Nephron progenitor cell (in vitro differentiated cells): Measurements from ENCODE around the gene ATG2B.

Experiments
- DNase-seq: peaks from one replicate; pipeline ENCODE4 v3.0.0; 2021
- H3K27ac Mint-ChIP-seq: 2 replicates; pipeline ENCODE4 v1.8.0; 2021; ENCODE audit warnings: mild to moderate bottlenecking, moderate library complexity, mixed read lengths
- H3K27me3 Mint-ChIP-seq: 2 replicates; pipeline ENCODE4 v1.8.0; 2021; ENCODE audit warnings: mild to moderate bottlenecking, low read depth, mixed read lengths; ENCODE audit not compliant: poor library complexity
- H3K36me3 Mint-ChIP-seq: 2 replicates; pipeline ENCODE4 v1.8.0; 2021; ENCODE audit warnings: low read depth, mixed read lengths
- H3K4me1 Mint-ChIP-seq: 2 replicates; pipeline ENCODE4 v1.8.0; 2021; ENCODE audit warnings: mixed read lengths
- H3K4me3 Mint-ChIP-seq: 2 replicates; pipeline ENCODE4 v1.8.0; 2021; ENCODE audit warnings: mild to moderate bottlenecking, moderate library complexity, mixed read lengths
- H3K9me3 Mint-ChIP-seq: 2 replicates; pipeline ENCODE4 v1.8.0; 2021; ENCODE audit warnings: mild to moderate bottlenecking, moderate library complexity, mixed read lengths
- CTCF ChIP-seq: fragments of 200-600 bp; sonication (generic); IDR thresholded peaks from 2 replicates; pipeline ENCODE4 v1.5.0; 2021; ENCODE audit warnings: antibody characterized with exemption

The ATG2B gene

GRCh38 chr14:96232506-96232905 lies 130.6 kb downstream of the ATG2B start:
- peaks cover 16% of the 10 kb centered on the region for H3K9me3 Mint-ChIP-seq
- H3K4me3 Mint-ChIP-seq: no peak overlapping the region
- no peaks in the 10 kb centered on the region for H3K36me3 Mint-ChIP-seq
- peaks cover 4% of the 10 kb centered on the region for H3K27me3 Mint-ChIP-seq
- no peak for TF ChIP-seq CTCF
- no peaks in the 10 kb centered on the region for H3K4me1 Mint-ChIP-seq
- DNase-seq: no peak
- no peak overlapping the region for H3K27ac Mint-ChIP-seq

- H3K27me3 Mint-ChIP-seq: peaks cover 4% of the 10 kb centered on the region
Observed at GRCh38 chr14:96231526-96232130, 131.5 kb downstream of the ATG2B start.

GRCh38 chr14:96231056-96231455 lies 132.1 kb downstream of the ATG2B start:
- Mint-ChIP-seq H3K4me3 (no peak overlapping the region), H3K27me3 (peaks cover 4% of the 10 kb centered on the region), H3K9me3 (peaks cover 20% of the 10 kb centered on the region), H3K36me3 (no peaks in the 10 kb centered on the region), H3K4me1 (peaks cover 1% of the 10 kb centered on the region), H3K27ac (peak overlapping the region; percentile 73)
- no peak for DNase-seq
- no peak for TF ChIP-seq CTCF

More at GRCh38 chr14:96231526-96232130, 131.5 kb downstream of the ATG2B start:
- no peak for DNase-seq
- no peak overlapping the region for H3K4me3 Mint-ChIP-seq
- no peak for TF ChIP-seq CTCF
- peaks cover 20% of the 10 kb centered on the region for H3K9me3 Mint-ChIP-seq
- H3K27ac Mint-ChIP-seq: peak overlapping the region; percentile 73
- H3K36me3 Mint-ChIP-seq: no peaks in the 10 kb centered on the region
- H3K4me1 Mint-ChIP-seq: no peaks in the 10 kb centered on the region

- peaks cover 20% of the 10 kb centered on the region for H3K9me3 Mint-ChIP-seq
- no peak overlapping the region for H3K27ac Mint-ChIP-seq
- no peak overlapping the region for H3K4me3 Mint-ChIP-seq
- no peak for TF ChIP-seq CTCF
- peaks cover 9% of the 10 kb centered on the region for H3K4me1 Mint-ChIP-seq
- no peaks in the 10 kb centered on the region for H3K36me3 Mint-ChIP-seq
- H3K27me3 Mint-ChIP-seq: peaks cover 4% of the 10 kb centered on the region
- DNase-seq: no peak
Observed at GRCh38 chr14:96229315-96229714, 133.8 kb downstream of the ATG2B start.
